ENCODE results near the gene FAM209B.
"Not testable (repeated sequence)": the region's sequence is repeated elsewhere in the genome, so short reads cannot be mapped to it uniquely, and the experiment has no call there.

The FAM209B gene, protein sequence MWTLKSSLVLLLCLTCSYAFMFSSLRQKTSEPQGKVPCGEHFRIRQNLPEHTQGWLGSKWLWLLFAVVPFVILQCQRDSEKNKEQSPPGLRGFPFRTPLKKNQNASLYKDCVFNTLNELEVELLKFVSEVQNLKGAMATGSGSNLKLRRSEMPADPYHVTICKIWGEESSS

DNA sequence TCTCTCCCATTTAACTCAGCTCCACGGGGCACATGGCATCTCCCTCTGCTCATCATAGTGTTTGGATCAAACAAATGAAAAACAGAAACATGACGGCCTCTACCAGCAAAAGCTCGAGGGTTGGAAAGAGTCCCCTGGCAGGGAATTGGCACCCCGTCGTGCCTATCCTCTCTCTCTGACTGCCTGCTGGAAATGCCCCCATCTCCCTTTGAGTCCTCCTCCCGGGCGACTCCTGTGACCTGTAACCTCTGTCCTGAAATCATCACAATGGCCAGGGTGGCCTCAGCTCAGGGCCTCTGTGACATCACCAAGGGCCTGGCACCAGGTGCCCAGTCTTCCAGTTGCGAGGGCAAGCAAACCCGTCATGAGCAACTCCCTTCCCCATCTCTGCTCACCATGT, at the start of gene FAM209B:
Gene FAM209B (plus strand): TSS at position 301 of the 400 bp plus-strand sequence. CDS start 96 bp downstream, at position 397.
- not testable (repeated sequence) for DNase-seq

- no peak for DNase-seq
Observed at GRCh38 chr20:56483970-56484369, 49.1 kb upstream of the FAM209B start.

- no peak for DNase-seq
Observed at GRCh38 chr20:56487216-56487615, 45.8 kb upstream of the FAM209B start.

GRCh38 chr20:56488566-56488965, 44.5 kb upstream of the FAM209B start:
- DNase-seq, result no peak

DNA sequence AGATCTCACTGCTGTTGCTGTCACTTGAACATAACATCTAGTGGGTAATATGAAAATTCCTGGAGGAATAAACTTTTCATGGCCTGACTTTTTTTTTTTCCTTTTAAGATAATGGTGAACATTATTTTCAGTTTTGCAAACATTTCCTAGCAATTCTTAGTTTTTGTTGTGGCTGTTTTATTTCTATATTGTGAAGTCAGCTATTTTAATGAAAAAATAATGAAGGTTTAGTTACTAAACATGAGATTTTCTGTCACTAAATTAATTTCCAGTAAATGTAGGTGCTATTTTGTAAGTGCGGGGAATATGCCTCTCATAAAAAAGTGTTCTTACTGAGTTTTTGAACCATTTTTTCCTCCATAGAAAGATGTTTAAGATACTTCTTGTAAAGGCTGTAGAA, 31.9 kb upstream of the FAM209B start:
- DNase-seq, result no peak

- no peak for DNase-seq
Observed at GRCh38 chr20:56503916-56504315, 29.1 kb upstream of the FAM209B start.

DNA sequence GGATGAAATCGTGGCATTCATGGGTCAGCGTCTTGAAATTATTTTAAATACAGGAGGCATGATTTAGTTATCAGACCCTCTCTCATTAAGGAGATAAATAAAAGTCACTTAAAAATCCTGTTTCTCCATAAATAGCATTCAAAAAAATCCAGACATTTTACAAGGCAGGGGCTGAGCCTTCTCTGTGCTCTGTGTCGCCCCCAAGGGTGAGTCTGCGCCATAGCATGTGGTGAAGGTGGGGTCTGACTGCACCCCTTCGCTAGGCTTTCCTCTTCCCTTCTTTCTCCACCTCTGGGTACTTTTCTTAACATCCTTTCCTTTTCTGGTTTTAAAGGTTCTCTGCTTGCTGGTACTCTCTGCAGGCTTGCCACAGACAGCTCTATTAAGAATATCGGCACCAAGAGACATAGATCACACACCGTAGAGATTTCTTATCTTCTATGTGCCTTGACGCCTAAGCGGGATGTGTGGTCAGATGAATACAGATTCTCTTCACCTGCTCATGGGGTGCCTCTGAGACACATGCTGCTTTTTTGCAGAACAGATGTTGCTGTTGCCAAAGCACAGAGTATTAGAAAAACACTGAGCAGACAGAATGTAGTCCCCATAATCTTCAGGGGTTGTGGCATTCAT, 28.6 kb upstream of the FAM209B start:
- no peak for DNase-seq

- DNase-seq, result no peak
Observed at GRCh38 chr20:56506103-56506502, 26.9 kb upstream of the FAM209B start.

DNA sequence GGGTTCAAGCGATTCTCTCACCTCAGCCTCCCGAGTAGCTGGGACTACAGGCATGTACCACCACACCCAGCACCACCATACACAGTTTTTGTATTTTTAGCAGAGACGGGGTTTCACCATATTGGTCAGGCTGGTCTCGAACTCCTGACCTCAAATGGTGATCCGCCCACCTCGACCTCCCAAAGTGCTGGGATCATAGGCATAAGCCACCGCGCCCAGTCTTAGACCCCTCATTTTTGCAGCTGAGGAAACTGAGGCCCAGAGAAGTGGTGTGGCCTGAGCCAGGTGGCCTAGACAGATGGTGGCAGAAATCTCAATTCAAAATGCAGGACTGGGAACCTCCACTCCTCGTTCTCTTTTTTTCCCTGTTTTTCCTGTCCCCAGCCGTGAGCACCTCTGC, 21.1 kb upstream of the FAM209B start:
- DNase-seq, result no peak

DNA sequence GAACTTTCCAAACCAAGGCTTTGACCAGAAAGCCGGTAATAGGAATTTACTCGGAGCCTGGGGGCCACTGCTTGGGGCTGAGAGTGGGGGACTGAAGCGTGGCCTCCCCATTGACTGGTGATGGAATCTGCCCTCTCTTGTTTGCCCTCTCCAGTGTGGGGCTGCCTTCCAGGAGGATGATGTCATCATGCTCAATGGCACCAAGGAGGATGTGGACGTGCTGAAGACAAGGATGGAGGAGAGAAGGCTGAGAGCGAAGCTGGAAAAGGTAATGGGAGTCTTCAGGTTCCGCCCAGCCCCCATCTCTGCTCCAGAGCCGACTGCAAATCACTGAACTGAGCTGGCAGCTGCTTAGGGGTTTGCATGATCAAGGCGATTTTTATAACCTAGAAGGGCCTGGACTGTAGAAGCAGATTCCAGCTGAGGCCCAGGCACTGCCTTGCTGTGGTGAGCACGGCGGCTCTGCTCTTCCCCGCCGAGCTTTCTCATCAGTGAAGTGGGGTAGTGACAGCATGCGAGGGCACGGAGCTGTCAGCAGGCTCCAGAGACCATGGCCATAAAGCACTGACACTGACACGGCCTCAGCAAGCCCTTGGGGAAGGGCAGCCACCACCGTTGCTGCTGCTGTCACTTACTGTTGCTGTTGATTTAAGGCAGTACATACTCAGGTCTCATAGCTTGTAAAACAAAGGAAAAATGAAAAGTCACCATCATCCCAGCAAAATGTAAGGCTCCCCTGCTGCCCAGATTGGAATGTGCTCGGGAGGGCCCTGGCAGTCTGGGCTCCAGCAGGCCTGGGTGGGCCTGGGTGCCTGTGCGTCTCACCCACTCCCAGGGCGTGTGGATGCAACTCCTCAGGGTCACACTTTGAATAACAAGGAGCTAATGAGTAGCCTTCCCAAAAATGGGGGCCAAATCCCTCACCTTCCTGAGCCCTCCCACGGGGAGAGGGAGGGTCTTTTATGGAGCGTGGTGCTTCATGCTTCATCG, 19.6 kb upstream of the FAM209B start:
- no peak for DNase-seq

DNA sequence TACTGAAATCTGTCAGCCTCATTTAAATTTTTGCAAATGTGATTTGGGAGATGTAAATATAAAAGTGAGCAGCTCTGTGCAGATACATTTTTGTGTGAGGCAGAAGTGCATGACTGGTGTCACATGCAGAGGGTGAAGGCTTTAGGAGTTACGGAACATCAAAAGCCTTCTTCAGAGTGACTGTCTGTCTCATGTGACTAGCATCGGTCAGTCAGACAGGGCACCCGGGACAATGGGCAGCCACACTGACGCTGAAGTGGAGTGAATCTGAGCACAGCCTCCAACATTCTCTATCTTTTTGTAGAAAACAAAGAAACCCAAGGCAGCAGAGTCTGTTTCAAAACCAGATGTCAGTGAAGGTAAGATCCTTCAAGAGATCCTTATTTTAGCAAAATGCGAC, 16.4 kb upstream of the FAM209B start:
- DNase-seq, result no peak

DNA sequence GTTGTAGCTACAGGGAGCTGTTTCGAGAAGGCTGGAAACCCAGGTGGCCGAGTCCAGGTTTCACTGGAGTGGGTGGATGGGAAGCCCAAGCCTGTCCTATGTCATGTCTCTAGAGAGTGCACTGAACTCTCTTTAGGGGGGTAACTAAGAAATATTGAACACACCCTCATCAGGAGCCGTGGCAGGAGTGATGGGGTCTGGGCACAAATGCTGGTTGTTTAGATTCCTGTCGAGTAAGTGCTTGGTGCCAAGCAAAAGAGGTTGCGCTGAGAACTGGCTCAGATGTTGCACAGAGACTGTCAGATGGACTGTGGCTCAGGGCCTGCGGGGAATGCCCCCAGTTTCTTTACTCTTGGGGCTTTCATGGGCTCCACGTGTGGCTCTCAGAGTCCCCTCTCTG, 15.8 kb upstream of the FAM209B start:
- no peak for DNase-seq

GRCh38 chr20:56517641-56518040, 15.4 kb upstream of the FAM209B start:
- no peak for DNase-seq

DNA sequence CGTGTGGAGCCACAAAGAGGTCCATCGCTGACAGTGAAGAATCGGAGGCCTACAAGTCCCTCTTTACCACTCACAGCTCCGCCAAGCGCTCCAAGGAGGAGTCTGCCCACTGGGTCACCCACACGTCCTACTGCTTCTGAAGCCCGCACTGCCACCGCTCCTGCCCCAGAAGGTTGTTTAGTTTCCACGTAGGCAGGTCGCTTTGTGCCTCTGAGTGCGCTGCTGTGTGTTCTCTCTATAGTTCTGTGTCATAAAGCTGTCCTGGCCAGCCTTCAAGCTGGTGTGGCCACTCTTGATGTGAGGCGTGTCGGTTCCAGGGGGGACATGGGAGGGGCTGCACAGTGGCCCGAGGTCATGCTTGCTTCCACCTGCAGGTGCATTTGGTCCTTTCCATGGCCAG, 14.9 kb upstream of the FAM209B start:
- DNase-seq, result no peak

DNA sequence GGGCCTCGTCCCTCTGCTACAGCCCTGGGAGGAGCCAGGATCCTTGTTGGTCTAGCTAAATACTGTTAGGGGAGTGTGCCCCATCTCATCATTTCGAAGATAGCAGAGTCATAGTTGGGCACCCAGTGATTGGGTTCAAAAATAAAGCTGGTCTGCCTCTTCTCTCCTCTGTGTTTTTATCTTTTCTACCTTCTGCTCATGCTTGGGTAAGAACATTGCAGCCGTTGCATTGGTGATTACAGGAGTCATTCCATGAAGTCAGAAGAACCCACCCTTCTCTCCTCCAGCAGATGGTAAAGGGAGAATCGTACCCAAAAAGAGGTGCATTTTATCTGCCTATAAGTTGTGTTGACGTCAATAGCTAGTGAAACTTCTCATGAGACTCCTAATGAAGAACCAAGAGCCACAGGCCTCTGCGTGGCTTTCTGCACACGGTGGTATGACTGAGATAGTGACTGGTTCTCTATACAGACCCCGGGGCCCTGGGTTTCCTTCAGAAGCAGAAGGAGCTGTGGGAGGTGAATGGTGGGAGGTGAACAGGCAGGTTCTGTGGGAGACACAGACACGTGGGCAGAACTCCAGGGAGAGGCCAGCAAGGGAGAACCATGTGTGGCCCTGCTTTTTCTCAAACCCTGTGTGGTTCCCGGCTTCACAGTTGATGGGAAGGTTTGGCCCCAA, 14.2 kb upstream of the FAM209B start:
- no peak for DNase-seq

DNA sequence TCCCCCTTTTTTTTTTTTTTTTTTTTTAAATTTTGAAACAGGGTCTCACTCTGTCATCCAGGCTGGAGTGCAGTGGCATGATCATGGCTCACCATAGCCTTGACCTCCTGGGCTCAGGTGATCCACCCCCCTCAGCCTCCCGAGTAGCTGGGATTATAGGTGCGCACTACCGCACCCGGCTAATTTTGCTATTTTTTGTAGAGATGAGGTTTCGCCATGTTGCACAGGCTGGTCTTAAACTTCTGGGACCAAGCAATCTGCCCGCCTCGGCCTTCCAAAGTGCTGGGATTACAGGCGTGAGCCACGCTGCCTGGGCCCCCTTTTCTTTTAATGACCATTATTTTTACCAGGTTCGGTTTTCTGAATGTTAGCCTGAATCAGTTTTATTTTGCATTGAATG, 13.5 kb upstream of the FAM209B start:
- no peak for DNase-seq

- no peak for DNase-seq
Observed at GRCh38 chr20:56520180-56520579, 12.9 kb upstream of the FAM209B start.

GRCh38 chr20:56520746-56521354, 12.2 kb upstream of the FAM209B start:
- DNase-seq, result not testable (repeated sequence)

GRCh38 chr20:56522311-56522710, 10.7 kb upstream of the FAM209B start:
- DNase-seq, result no peak

DNA sequence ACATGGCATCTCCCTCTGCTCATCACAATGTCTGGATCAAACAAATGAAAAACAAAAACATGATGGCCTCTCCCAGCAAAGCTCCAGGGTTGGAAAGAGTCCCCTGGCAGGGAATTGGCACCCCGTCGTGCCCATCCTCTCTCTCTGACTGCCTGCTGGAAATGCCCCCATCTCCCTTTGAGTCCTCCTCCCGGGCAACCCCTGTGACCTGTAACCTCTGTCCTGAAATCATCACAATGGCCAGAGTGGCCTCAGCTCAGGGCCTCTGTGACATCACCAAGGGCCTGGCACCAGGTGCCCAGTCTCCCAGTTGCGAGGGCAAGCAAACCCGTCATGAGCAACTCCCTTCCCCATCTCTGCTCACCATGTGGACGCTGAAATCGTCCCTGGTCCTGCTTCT, 8.6 kb upstream of the FAM209B start, which contains the start of gene FAM209A:
Gene FAM209A (plus strand): TSS at position 301 of the 400 bp plus-strand sequence. CDS start 65 bp downstream, at position 366.
- DNase-seq, result not testable (repeated sequence)

GRCh38 chr20:56527521-56527920, 5.5 kb upstream of the FAM209B start:
- DNase-seq, result no peak

GRCh38 chr20:56537997-56538396, 5.0 kb downstream of the FAM209B start:
- DNase-seq, result no peak

GRCh38 chr20:56540415-56540814, 7.4 kb downstream of the FAM209B start:
- DNase-seq, result no peak
